Tibial nerve (tissue), 4 donors: ENCODE data around the gene PPP6R2. TPM values are rescaled to one million over a fixed set of nuclear protein-coding genes. Genes with fewer than 3 reads are reported as not detected.

Experiments used
- DNase-seq, 2 donors: peaks; one replicate each; pipeline ENCODE4 v3.0.0-alpha.2; 2019; ENCODE audit warnings: low spot score in 2 of 2
- H3K27ac ChIP-seq, 4 donors: fragments of 200-600 bp; sonication (generic) in 3 of 4; one replicate each; pipeline ENCODE4 v1.5.1; 2017 to 2019; ENCODE audit warnings: mild to moderate bottlenecking in 1 of 4
- H3K27me3 ChIP-seq, 2 donors: fragments of 200-600 bp; sonication (generic) in 1 of 2; one replicate each; pipeline versions ENCODE4 v1.5.1 to v1.6.0; 2017 to 2019
- H3K36me3 ChIP-seq, 3 donors: fragments of 200-600 bp; sonication (generic); one replicate each; pipeline ENCODE4 v1.5.1; 2018 to 2019
- H3K4me1 ChIP-seq, 4 donors: fragments of 200-600 bp; sonication (generic) in 3 of 4; one replicate each; pipeline ENCODE4 v1.5.1; 2017 to 2019
- H3K4me3 ChIP-seq, 4 donors: fragments of 200-600 bp; sonication (generic) in 3 of 4; one replicate each; pipeline ENCODE4 v1.5.1; 2017 to 2019; ENCODE audit warnings: mild to moderate bottlenecking in 1 of 4, moderate library complexity in 1 of 4
- H3K9me3 ChIP-seq, 4 donors: fragments of 200-600 bp; sonication (generic) in 3 of 4; one replicate each; pipeline ENCODE4 v1.5.1; 2017 to 2019
- EP300 ChIP-seq, 2 donors: sonication (generic); formaldehyde crosslinking; IDR thresholded peaks; one replicate each; pipeline ENCODE4 v1.6.1; 2017; ENCODE audit warnings: antibody characterized with exemption in 2 of 2, mild to moderate bottlenecking in 1 of 2
- POLR2A ChIP-seq, 2 donors: fragments of 450-650 bp; IDR thresholded peaks; one replicate each; pipeline ENCODE4 v1.6.1; 2017; ENCODE audit warnings: antibody characterized with exemption in 2 of 2, mild to moderate bottlenecking in 2 of 2, moderate library complexity in 2 of 2
- WGBS, 2 donors: methylation state at CpG; one replicate each; pipeline ENCODE4 v1.1.5; 2018; 5-methylcytosine and 5-hydroxymethylcytosine counted together
- total RNA-seq, 4 donors: library from RNA; depleted of rRNA; stranded (reverse); fragments of >200 nt; gene quantifications; one replicate each; pipeline ENCODE4 v1.1.0, GENCODE V29; 2016
- TF ChIP-seq, protein P1 (sequence below), 5 experiments: fragments of 200-600 bp in 3 of 5; fragments of 450-650 bp in 2 of 5; sonication (generic) in 3 of 5; IDR thresholded peaks; one replicate each; pipeline ENCODE4 v1.5.1; 2016 to 2019; ENCODE audit warnings: antibody characterized with exemption in 5 of 5, mild to moderate bottlenecking in 3 of 5, moderate library complexity in 2 of 5

PPP6R2 gene
- total RNA-seq, 4 donors from 2014 or later: 55.9 to 112 (median 76.7) TPM

DNA sequence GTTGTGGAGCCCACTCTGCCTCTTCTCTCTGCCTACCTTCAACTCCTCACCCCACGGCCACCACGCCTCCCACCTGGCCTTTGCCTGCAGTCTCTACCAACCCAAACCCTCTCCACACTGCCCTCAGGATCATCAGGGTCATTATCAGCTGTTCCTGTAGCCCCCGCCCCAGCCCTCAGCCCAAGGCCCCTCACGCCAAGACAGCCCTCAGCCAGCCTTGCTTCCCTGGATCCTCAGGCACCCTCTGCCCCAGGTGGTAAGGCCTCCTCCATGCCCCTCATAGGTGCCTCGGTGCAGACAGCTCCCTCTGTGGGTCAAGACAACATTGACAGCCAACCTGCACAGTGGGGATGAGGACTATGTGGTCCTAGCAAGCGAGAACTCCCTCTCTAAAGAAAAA is 130.0 kb downstream of the PPP6R2 start:
- 77 to 82% methylated on average over 6 of the region's 6 CpGs for WGBS, 2 donors
- H3K9me3 ChIP-seq: no peaks in the 10 kb centered on the region
- peak overlapping the region in 1 of 4 donors; percentile 72 for H3K4me3 ChIP-seq
- H3K27ac ChIP-seq: no peak overlapping the region
- H3K4me1 ChIP-seq: peaks cover 5 to 62% (median 57%) of the 10 kb centered on the region in 4 donors
- DNase-seq: no peak
- no peaks in the 10 kb centered on the region for H3K27me3 ChIP-seq
- peaks cover 0 to 2% (median 0%) of the 10 kb centered on the region in 3 donors for H3K36me3 ChIP-seq
- no peak for TF ChIP-seq POLR2A (IDR thresholded peaks at IDR 0.05)
- TF ChIP-seq, protein P1, sequence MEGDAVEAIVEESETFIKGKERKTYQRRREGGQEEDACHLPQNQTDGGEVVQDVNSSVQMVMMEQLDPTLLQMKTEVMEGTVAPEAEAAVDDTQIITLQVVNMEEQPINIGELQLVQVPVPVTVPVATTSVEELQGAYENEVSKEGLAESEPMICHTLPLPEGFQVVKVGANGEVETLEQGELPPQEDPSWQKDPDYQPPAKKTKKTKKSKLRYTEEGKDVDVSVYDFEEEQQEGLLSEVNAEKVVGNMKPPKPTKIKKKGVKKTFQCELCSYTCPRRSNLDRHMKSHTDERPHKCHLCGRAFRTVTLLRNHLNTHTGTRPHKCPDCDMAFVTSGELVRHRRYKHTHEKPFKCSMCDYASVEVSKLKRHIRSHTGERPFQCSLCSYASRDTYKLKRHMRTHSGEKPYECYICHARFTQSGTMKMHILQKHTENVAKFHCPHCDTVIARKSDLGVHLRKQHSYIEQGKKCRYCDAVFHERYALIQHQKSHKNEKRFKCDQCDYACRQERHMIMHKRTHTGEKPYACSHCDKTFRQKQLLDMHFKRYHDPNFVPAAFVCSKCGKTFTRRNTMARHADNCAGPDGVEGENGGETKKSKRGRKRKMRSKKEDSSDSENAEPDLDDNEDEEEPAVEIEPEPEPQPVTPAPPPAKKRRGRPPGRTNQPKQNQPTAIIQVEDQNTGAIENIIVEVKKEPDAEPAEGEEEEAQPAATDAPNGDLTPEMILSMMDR (IDR thresholded peaks at IDR 0.05): peak in 2 of 5 experiments; percentile 17 to 25

- TF ChIP-seq POLR2A (IDR thresholded peaks at IDR 0.05): no peak
- TF ChIP-seq, protein P1 (IDR thresholded peaks at IDR 0.05): no peak
- TF ChIP-seq EP300 (IDR thresholded peaks at IDR 0.05): no peak
- Histone ChIP-seq H3K9me3 (no peaks in the 10 kb centered on the region), H3K36me3 (no peaks in the 10 kb centered on the region), H3K4me1 (peaks cover 5 to 56% (median 53%) of the 10 kb centered on the region in 4 donors), H3K27me3 (no peaks in the 10 kb centered on the region), H3K27ac (peak overlapping the region in 3 of 4 donors; percentile 75 to 90 (median 88)), H3K4me3 (peak overlapping the region; percentile 56 to 83 (median 77))
- WGBS, 2 donors: 1 to 5% methylated on average over 23 to 47 of the region's 62 CpGs
- DNase-seq: no peak
These were observed 130.9 kb downstream of the PPP6R2 start for GRCh38 chr22:50473855-50474671.

- no peaks in the 10 kb centered on the region for H3K9me3 ChIP-seq
- TF ChIP-seq EP300 (IDR thresholded peaks at IDR 0.05) (peak in 1 of 2 donors; percentile 51), POLR2A (IDR thresholded peaks at IDR 0.05) (peak; percentile 79 to 93)
- TF ChIP-seq, protein P1 (IDR thresholded peaks at IDR 0.05): peak in 1 of 5 experiments; percentile 18
- H3K27ac ChIP-seq: peak within 1 kb of the TSS; percentile 68 to 90 (median 82)
- H3K36me3 ChIP-seq: no peaks in the 10 kb centered on the region
- DNase-seq: peak; percentile 83 to 89
- 4 to 28% methylated on average over 6 to 20 of the region's 97 CpGs for WGBS, 2 donors
- peak within 1 kb of the TSS; percentile 56 to 83 (median 77) for H3K4me3 ChIP-seq
- H3K4me1 ChIP-seq: peaks cover 5 to 47% (median 44%) of the 10 kb centered on the region in 4 donors
- H3K27me3 ChIP-seq: peaks cover 0 to 2% of the 10 kb centered on the region in 2 donors
These were observed 131.9 kb downstream of the PPP6R2 start, which contains the start of gene SBF1 for GRCh38 chr22:50474710-50475651. TSS of gene SBF1 (minus strand) at chr22:50475035. CDS start at chr22:50474840, 195 bp downstream.

DNA sequence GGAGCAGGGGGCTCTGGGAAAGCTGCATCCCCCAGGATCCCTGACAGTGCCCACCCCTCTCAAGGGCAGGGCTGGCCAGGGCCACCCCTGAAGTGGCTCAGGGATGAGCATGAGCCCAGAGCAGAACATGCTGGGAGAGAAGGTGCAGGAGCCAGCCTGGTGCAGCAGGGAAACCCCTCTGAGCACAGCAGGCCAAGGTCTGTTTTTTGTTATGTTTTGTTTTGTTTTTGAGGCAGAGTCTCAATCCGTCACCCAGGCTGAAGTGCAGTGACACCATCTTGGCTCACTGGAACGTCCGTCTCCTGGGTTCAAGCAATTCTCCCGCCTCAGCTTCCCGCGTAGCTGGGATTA is 132.5 kb downstream of the PPP6R2 start:
- peak overlapping the region in 1 of 4 donors; percentile 90 for H3K27ac ChIP-seq
- WGBS, 2 donors: 89 to 95% methylated on average over 6 of the region's 6 CpGs
- peaks cover 5 to 41% (median 37%) of the 10 kb centered on the region in 4 donors for H3K4me1 ChIP-seq
- H3K36me3 ChIP-seq: no peaks in the 10 kb centered on the region
- H3K27me3 ChIP-seq: peaks cover 0 to 8% of the 10 kb centered on the region in 2 donors
- TF ChIP-seq, protein P1 (IDR thresholded peaks at IDR 0.05): no peak
- TF ChIP-seq POLR2A (IDR thresholded peaks at IDR 0.05) (no peak), EP300 (IDR thresholded peaks at IDR 0.05) (no peak)
- DNase-seq: no peak
- no peaks in the 10 kb centered on the region for H3K9me3 ChIP-seq
- H3K4me3 ChIP-seq: peak overlapping the region; percentile 34 to 83 (median 54)
